Lower leg skin (tissue), 4 donors: ENCODE results near the gene UTS2R. TPM values are rescaled to one million over a fixed set of nuclear protein-coding genes. Genes with fewer than 3 reads are reported as not detected.

ENCODE experiments used
- DNase-seq, 2 donors: peaks; one replicate each; pipeline ENCODE4 v3.0.0-alpha.2; 2019; ENCODE audit warnings: low spot score in 2 of 2
- H3K4me3 ChIP-seq: fragments of 200-600 bp; sonication (generic); 2 replicates; pipeline ENCODE4 v1.5.1; 2017; ENCODE audit warnings: mild to moderate bottlenecking, low read depth; ENCODE audit not compliant: poor library complexity, severe bottlenecking
- CTCF ChIP-seq, 3 donors: fragments of 450-650 bp; IDR thresholded peaks; one replicate each; pipeline ENCODE4 v1.5.1; 2016; ENCODE audit warnings: antibody characterized with exemption in 3 of 3, mild to moderate bottlenecking in 3 of 3, moderate library complexity in 2 of 3
- POLR2A ChIP-seq, 2 donors: fragments of 450-650 bp; IDR thresholded peaks; one replicate each; pipeline ENCODE4 v1.6.1; 2016 to 2017; ENCODE audit warnings: antibody characterized with exemption in 2 of 2, mild to moderate bottlenecking in 1 of 2, moderate library complexity in 1 of 2
- WGBS, 2 donors: methylation state at CpG; one replicate each; pipeline ENCODE4 v1.1.5; 2018; 5-methylcytosine and 5-hydroxymethylcytosine counted together
- intact Hi-C: fragments of 100-400 bp; cut with DNase I; formaldehyde crosslinking; loops from one replicate; pipeline ENCODE4 v1.15.0; 2023; ENCODE audit warnings: low total_unique reads
- total RNA-seq, 4 donors: library from RNA; depleted of rRNA; stranded (reverse); fragments of >200 nt; gene quantifications; one replicate each; pipeline ENCODE4 v1.1.0, GENCODE V29; 2016

UTS2R gene
- total RNA-seq, 4 donors from 2014 or later = not detected

DNA sequence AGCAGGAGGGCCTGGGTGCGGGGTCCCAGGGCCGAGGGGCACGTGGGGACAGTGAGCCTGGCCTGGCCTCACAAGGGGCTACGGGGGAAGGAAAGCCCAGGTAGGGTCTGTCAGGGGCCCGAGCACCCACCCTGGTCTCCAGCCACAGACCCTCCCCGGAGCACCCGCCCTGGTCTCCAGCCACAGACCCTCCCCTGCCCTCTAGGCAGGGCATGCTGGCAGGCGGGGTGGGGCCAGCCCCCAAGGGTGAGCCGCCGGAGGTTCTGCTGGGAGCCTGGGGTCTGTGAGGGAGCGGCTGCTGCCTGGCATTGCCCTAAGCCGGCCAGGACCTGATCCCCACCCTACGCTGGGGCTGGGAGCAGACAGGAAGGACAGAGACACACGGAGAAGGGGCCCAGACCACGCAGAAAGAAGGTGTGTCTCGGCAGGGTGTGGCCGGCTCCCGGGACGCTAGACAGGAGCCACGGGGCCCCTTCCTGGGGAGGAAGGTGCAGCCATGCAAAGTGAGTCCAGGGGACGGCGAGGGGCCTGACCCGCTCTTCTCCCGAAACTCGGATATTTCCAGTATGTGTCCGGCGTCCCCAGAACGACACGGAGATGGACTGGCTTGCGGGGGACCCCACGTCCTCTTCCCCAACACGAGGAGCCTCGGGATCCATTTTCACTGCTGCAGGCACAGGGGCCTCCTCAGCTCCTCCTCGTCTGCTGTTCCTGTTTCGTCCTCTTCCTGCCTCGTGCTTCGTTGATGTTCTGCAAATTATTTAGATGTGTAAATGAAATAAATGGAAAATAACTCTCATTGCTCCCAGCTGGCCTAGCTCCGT, 15.5 kb downstream of the UTS2R start:
- intact Hi-C loops = no loop called here
- H3K4me3 ChIP-seq = no peak overlapping the region
- TF ChIP-seq CTCF (IDR thresholded peaks at IDR 0.05) (no peak), POLR2A (IDR thresholded peaks at IDR 0.05) (no peak)
- DNase-seq = no peak
- WGBS, 2 donors = 34 to 37% methylated on average over 35 to 37 of the region's 38 CpGs

- H3K4me3 ChIP-seq = no peak overlapping the region
- no peak for TF ChIP-seq POLR2A (IDR thresholded peaks at IDR 0.05)
- no peak for TF ChIP-seq CTCF (IDR thresholded peaks at IDR 0.05)
- no peak for DNase-seq
- WGBS, 2 donors = 67 to 70% methylated on average over 3 of the region's 3 CpGs
- intact Hi-C loops = no loop called here
Measured at GRCh38 chr17:82387705-82388106, 16.1 kb downstream of the UTS2R start.

DNA sequence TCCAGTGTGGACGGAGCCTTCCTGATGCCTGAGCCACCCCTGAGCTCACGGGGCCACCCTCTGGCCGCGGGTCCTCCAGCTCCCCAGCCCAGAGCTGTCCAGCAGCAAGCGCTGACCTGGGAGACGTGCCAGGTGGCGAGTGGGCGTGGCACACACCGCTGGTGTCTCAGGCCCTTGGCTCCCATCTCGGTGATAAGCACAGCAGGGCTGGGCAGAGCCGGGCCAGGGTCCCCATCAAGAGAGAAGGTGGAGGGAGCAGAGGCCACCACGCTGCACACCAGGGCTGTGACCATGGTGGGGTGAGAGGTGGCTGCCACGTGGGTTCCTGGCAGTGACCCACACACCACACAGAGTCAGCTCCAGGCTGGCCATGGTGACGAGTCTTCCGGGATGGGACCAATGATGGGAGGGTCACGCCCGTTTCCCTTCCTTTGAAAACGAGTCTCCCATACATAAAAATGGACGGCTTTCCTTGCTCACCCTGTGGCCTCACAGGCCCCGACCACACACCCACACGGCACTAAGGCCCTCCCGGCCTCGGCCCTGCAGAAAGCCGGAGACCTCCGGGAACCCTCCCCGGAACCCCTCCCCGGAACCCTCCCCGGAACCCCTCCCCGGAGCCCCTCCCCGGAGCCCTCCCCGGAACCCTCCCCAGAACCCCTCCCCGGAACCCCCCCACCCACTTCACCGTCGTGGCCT, 16.8 kb downstream of the UTS2R start:
- intact Hi-C loops = no loop called here
- 72 to 74% methylated on average over 24 to 31 of the region's 34 CpGs for WGBS, 2 donors
- no peak for DNase-seq
- TF ChIP-seq CTCF (IDR thresholded peaks at IDR 0.05) = no peak
- TF ChIP-seq POLR2A (IDR thresholded peaks at IDR 0.05) = no peak
- no peak overlapping the region for H3K4me3 ChIP-seq

GRCh38 chr17:82388922-82389283, 17.3 kb downstream of the UTS2R start:
- intact Hi-C loops = no loop called here
- WGBS, 2 donors = 72 to 85% methylated on average over 21 of the region's 21 CpGs
- TF ChIP-seq POLR2A (IDR thresholded peaks at IDR 0.05) (no peak), CTCF (IDR thresholded peaks at IDR 0.05) (no peak)
- no peak overlapping the region for H3K4me3 ChIP-seq
- DNase-seq = no peak

DNA sequence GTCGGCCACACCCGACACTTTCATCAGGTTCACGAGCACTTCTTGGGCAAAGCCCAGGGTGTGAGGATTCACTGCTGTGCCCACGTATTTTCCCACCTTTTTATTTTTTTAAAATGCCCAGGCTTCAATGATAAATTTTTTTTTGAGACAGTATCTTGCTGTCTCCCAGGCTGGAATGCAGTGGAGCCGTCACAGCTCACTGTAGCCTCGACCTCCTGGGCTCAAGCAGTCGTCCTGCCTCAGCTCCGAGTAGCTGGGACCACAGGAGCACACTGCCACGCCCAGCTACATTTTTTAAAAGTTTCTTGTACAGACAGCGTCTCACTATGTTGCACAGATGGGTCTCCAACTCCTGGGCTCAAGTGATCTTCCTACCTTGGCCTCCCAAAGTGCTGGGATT, 17.8 kb downstream of the UTS2R start:
- no peak for DNase-seq
- intact Hi-C loops = no loop called here
- no peak overlapping the region for H3K4me3 ChIP-seq
- TF ChIP-seq CTCF (IDR thresholded peaks at IDR 0.05) (no peak), POLR2A (IDR thresholded peaks at IDR 0.05) (no peak)
- 60 to 68% methylated on average over 10 of the region's 10 CpGs for WGBS, 2 donors
